Panc1 (cell line): ENCODE measurements around the gene CDC45.

ENCODE experiments used
- POLR2AphosphoS5 ChIP-seq: IDR thresholded peaks from 2 replicates; pipeline ENCODE4 v1.6.1; 2012; ENCODE audit warnings: mild to moderate bottlenecking, low read depth, low read length, moderate library complexity
- SIN3A ChIP-seq: IDR thresholded peaks from 2 replicates; pipeline ENCODE4 v1.6.1; 2012; ENCODE audit warnings: low read depth, mild to moderate bottlenecking, low read length, moderate library complexity, borderline replicate concordance; ENCODE audit not compliant: insufficient read depth
- TF ChIP-seq, protein P1 (sequence below): fragments of 450-650 bp; IDR thresholded peaks from 2 replicates; pipeline ENCODE4 v1.5.1; 2017; ENCODE audit warnings: mild to moderate bottlenecking

DNA sequence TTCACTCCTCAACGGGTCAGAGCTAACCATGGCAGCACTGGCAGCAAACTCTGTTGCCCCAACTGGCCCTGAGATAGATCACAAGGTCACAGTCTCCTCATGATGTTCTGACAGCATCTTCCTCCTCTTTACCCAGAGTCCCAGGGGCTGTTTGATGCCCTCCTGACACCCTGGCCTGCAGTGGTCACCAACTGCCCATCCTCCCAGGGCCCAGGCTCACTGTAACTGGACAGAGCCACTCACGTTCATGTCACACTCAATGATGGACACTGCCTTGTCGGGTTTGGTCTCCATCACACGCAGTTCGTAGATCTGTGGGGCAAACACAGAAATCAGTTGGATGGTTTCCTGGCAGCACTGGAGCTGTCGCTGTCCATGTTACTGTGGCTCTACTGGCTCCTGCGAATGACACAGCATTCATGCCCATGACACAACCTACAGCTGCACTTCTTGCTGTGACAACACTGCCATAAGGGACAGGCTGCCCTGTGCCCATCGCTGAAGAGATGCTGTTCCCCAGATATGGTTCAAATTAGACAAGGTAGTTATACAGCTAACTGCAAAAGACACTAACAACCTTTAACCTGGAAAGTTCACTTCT is 21.8 kb upstream of the CDC45 start:
- TF ChIP-seq, protein P1, sequence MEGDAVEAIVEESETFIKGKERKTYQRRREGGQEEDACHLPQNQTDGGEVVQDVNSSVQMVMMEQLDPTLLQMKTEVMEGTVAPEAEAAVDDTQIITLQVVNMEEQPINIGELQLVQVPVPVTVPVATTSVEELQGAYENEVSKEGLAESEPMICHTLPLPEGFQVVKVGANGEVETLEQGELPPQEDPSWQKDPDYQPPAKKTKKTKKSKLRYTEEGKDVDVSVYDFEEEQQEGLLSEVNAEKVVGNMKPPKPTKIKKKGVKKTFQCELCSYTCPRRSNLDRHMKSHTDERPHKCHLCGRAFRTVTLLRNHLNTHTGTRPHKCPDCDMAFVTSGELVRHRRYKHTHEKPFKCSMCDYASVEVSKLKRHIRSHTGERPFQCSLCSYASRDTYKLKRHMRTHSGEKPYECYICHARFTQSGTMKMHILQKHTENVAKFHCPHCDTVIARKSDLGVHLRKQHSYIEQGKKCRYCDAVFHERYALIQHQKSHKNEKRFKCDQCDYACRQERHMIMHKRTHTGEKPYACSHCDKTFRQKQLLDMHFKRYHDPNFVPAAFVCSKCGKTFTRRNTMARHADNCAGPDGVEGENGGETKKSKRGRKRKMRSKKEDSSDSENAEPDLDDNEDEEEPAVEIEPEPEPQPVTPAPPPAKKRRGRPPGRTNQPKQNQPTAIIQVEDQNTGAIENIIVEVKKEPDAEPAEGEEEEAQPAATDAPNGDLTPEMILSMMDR = no peak
- no peak for TF ChIP-seq POLR2AphosphoS5
- TF ChIP-seq SIN3A = no peak
